HepG2 (cell line): Measurements from ENCODE around the gene RBM6. TPM values are rescaled to one million over a fixed set of nuclear protein-coding genes. Genes with fewer than 3 reads are reported as not detected.
"Not testable (repeated sequence)": the region's sequence is repeated elsewhere in the genome, so short reads cannot be mapped to it uniquely, and the experiment has no call there.

ENCODE experiments used
- ATAC-seq: fragments of 200-7000 bp; cut with Tn5 transposase; 3 replicates; pipeline ENCODE4 v1.9.1; 2020; ENCODE audit warnings: mild to moderate bottlenecking, moderate library complexity
- BruUV-seq: library from RNA; stranded (reverse); fragments of 400-500 nt; replicated peaks from 2 replicates; lab custom pipeline; 2021; lab: Mats Ljungman, UMichigan
- CTCF ChIA-PET: fragments of 300-600 bp; formaldehyde crosslinking; extraction: SDS; loops from one replicate; lab custom pipeline; 2021; ENCODE audit warnings: low total read pairs, inconsistent platforms, low intra/inter-chr PET ratio; lab: Yijun Ruan, JAX
- POLR2A ChIA-PET: fragments of 350-600 bp; sonication (Branson Sonifier 250); formaldehyde crosslinking; loops from one replicate; lab custom pipeline; 2020; ENCODE audit warnings: antibody characterized with exemption, inconsistent platforms; lab: Yijun Ruan, JAX
- DNase-seq: peaks from one replicate; pipeline ENCODE4 v3.0.0-alpha.2; 2015; ENCODE audit warnings: low spot score
- FAIRE-seq: peaks from 3 replicates; lab custom pipeline; 2011; peaks lifted over from hg19 to GRCh38; lab: Jason Lieb, UNC
- H2AFZ ChIP-seq: one replicate; pipeline ENCODE4 v1.6.1; 2011; ENCODE audit warnings: low read length, inconsistent platforms
- H3K27ac ChIP-seq: fragments of 300-600 bp; 3 replicates; pipeline ENCODE4 v1.8.0; 2011; ENCODE audit warnings: mixed run types, mild to moderate bottlenecking, mixed read lengths, low read length, inconsistent platforms; ENCODE audit not compliant: insufficient read depth; ENCODE audit errors: extremely low read length
- H3K27me3 ChIP-seq, 2 experiments: fragments of 200-600 bp in 1 of 2; 2 replicates in 1 of 2; 3 replicates in 1 of 2; pipeline versions ENCODE4 v1.6.0 to v1.8.0; 2011; ENCODE audit warnings: low read length in 2 of 2, mild to moderate bottlenecking in 2 of 2, moderate library complexity in 2 of 2, inconsistent platforms in 1 of 2; ENCODE audit not compliant: insufficient read depth in 2 of 2, control insufficient read depth in 1 of 2
- H3K36me3 ChIP-seq, 2 experiments: fragments of 200-600 bp in 1 of 2; replicated peaks in 1 of 2; 2 replicates in 1 of 2; 3 replicates in 1 of 2; pipeline versions ENCODE4 v1.5.1 to v1.8.0; 2011; ENCODE audit warnings: low read length in 2 of 2, inconsistent platforms in 1 of 2; ENCODE audit not compliant: insufficient read depth in 2 of 2, control insufficient read depth in 1 of 2
- H3K4me1 ChIP-seq: 2 replicates; pipeline ENCODE4 v1.5.1; 2012; ENCODE audit warnings: low read length, inconsistent platforms; ENCODE audit not compliant: insufficient read depth
- H3K4me2 ChIP-seq: 2 replicates; pipeline ENCODE4 v1.6.0; 2011; ENCODE audit warnings: low read depth, low read length, inconsistent platforms
- H3K4me3 ChIP-seq, 3 experiments: fragments of 200-600 bp in 1 of 3; sonication (generic), shearing (Covaris generic) in 1 of 3; replicated peaks in 1 of 3; 2 replicates each; pipeline ENCODE4 v1.5.1; 2011 to 2016; ENCODE audit warnings: low read length in 3 of 3, inconsistent platforms in 2 of 3, low read depth in 2 of 3, mild to moderate bottlenecking in 2 of 3, control low read depth in 1 of 3, mixed read lengths in 1 of 3; ENCODE audit not compliant: insufficient read depth in 1 of 3
- H3K79me2 ChIP-seq: one replicate; pipeline ENCODE4 v1.6.1; 2011; ENCODE audit warnings: low read length, inconsistent platforms; ENCODE audit not compliant: insufficient read depth
- H3K9ac ChIP-seq: 2 replicates; pipeline ENCODE4 v1.6.0; 2011; ENCODE audit warnings: mild to moderate bottlenecking, low read depth, low read length, inconsistent platforms; ENCODE audit not compliant: insufficient read depth
- H3K9me3 ChIP-seq: 2 replicates; pipeline ENCODE4 v1.5.1; 2012; ENCODE audit warnings: mild to moderate bottlenecking, low read length
- H4K20me1 ChIP-seq: 2 replicates; pipeline ENCODE4 v1.6.0; 2011; ENCODE audit warnings: inconsistent platforms, mild to moderate bottlenecking, low read length, moderate library complexity; ENCODE audit not compliant: insufficient read depth
- CEBPB ChIP-seq: IDR thresholded peaks from 2 replicates; pipeline ENCODE4 v1.6.1; 2011; ENCODE audit warnings: low read depth, low read length, improper control_type of control experiment, borderline replicate concordance
- CEBPG ChIP-seq: IDR thresholded peaks from 2 replicates; pipeline ENCODE4 v1.6.1; 2016
- SYNCRIP ChIP-seq: fragments of 200-400 bp; formaldehyde crosslinking; IDR thresholded peaks from 2 replicates; pipeline ENCODE4 v1.6.1; 2018; ENCODE audit warnings: mild to moderate bottlenecking, low read depth, low read length; ENCODE audit not compliant: insufficient read depth
- TBX3 ChIP-seq: fragments of 450-650 bp; IDR thresholded peaks from 2 replicates; pipeline ENCODE4 v1.6.1; 2017; ENCODE audit warnings: antibody characterized with exemption, mild to moderate bottlenecking, inconsistent platforms, borderline replicate concordance
- ZC3H13 ChIP-seq: sonication (generic); formaldehyde crosslinking; IDR thresholded peaks from 2 replicates; pipeline ENCODE4 v1.8.1; 2023; ENCODE audit warnings: mild to moderate bottlenecking, missing genetic modification reagents, moderate library complexity
- WGBS: methylation state at CpG from one replicate; pipeline ENCODE4 v1.1.6; 2017; ENCODE audit warnings: low lambda C conversion rate; 5-methylcytosine and 5-hydroxymethylcytosine counted together
- in situ Hi-C: cut with HindIII; loops from 2 replicates; pipeline ENCODE4 v1.10.0; 2017; ENCODE audit warnings: low pct_unique_long_range_greater_than_20kb; ENCODE audit not compliant: extremely low pct_ligation_motif_present
- intact Hi-C: fragments of 100-400 bp; cut with micrococcal nuclease; formaldehyde crosslinking; loops from one replicate; pipeline ENCODE4 v1.10.0; 2022; ENCODE audit not compliant: unreplicated experiment
- polyA plus RNA-seq, 8 experiments: library from polyadenylated mRNA; depleted of rRNA in 3 of 8; stranded (reverse) in 7 of 8; unstranded in 1 of 8; fragments of >200 nt; fragmentation: Illumina TruSeq in 4 of 8; extraction: Trizol in 4 of 8; gene quantifications; 2 replicates each; pipeline versions ENCODE4 v1.2.1 to v1.2.3, GENCODE V29; 2011 to 2016; ENCODE audit warnings: low read depth in 4 of 8, missing spikeins in 1 of 8, mixed read lengths in 1 of 8; ENCODE audit not compliant: insufficient read depth in 1 of 8
- total RNA-seq, 5 experiments: library from RNA; depleted of rRNA; stranded (reverse); fragments of >200 nt; fragmentation: Illumina TruSeq; extraction: Trizol; gene quantifications; 2 replicates each; pipeline ENCODE4 v1.2.3, GENCODE V29; 2016; ENCODE audit warnings: low read depth in 1 of 5
- TF ChIP-seq, protein P1 (sequence below): sonication (generic); formaldehyde crosslinking; IDR thresholded peaks from 2 replicates; pipeline ENCODE4 v1.4.0; 2020; ENCODE audit warnings: missing genetic modification reagents
- TF ChIP-seq, protein P2 (sequence below): sonication (generic); formaldehyde crosslinking; IDR thresholded peaks from 2 replicates; pipeline ENCODE4 v1.5.0; 2020; ENCODE audit warnings: missing genetic modification reagents
- TF ChIP-seq, protein P3 (sequence below): sonication (generic); formaldehyde crosslinking; IDR thresholded peaks from 2 replicates; pipeline ENCODE4 v1.5.1; 2020; ENCODE audit warnings: missing genetic modification reagents, mild to moderate bottlenecking, borderline replicate concordance

The RBM6 gene
- total and polyA plus RNA-seq, 2 of the 13 experiments (the other 11 are each of a cell fraction or from before 2014, with no cell fraction given): 72.7 to 86.1 TPM

DNA sequence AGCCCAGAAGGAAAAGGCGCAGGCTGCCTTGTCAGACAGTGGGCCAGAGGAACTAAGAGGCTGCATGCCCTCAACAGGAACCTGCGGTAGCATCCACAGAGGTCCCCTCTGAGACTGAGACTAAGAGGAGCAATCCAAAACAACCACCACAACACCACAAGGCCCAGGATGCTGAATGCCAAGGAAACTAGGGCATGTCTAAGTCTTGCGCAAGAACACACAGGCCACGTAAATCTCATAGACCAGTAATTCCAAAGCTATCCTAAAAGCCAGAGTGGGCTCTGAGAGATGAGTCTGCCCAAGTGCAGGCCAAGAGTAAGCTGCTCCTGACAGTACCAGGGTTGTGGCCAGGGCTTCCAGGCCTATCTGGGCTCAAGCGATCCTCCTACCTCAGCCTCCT lies 23.3 kb upstream of the RBM6 start:
- no peak overlapping the region for H3K4me2 ChIP-seq
- no peaks in the 10 kb centered on the region for H3K4me1 ChIP-seq
- no peaks in the 10 kb centered on the region for H3K27me3 ChIP-seq
- H3K9ac ChIP-seq: no peak overlapping the region
- DNase-seq (no peak), FAIRE-seq (no peak), ATAC-seq (no peak)
- in situ Hi-C loops: no loop called here
- no peaks in the 10 kb centered on the region for H3K79me2 ChIP-seq
- no peaks in the 10 kb centered on the region for H3K9me3 ChIP-seq
- no peak overlapping the region for H2AFZ ChIP-seq
- intact Hi-C loops: no loop called here
- 96% methylated on average over 4 of the region's 5 CpGs for WGBS
- no peak overlapping the region for H3K4me3 ChIP-seq
- no peaks in the 10 kb centered on the region; a peak in 1 of 5 replicates for H3K36me3 ChIP-seq
- TF ChIP-seq CEBPG (CRISPR knock-in tag) (peak; percentile 62), SYNCRIP (no peak), TBX3 (no peak), CEBPB (peak; percentile 94), ZC3H13 (CRISPR knock-in tag) (no peak)
- TF ChIP-seq, protein P1, sequence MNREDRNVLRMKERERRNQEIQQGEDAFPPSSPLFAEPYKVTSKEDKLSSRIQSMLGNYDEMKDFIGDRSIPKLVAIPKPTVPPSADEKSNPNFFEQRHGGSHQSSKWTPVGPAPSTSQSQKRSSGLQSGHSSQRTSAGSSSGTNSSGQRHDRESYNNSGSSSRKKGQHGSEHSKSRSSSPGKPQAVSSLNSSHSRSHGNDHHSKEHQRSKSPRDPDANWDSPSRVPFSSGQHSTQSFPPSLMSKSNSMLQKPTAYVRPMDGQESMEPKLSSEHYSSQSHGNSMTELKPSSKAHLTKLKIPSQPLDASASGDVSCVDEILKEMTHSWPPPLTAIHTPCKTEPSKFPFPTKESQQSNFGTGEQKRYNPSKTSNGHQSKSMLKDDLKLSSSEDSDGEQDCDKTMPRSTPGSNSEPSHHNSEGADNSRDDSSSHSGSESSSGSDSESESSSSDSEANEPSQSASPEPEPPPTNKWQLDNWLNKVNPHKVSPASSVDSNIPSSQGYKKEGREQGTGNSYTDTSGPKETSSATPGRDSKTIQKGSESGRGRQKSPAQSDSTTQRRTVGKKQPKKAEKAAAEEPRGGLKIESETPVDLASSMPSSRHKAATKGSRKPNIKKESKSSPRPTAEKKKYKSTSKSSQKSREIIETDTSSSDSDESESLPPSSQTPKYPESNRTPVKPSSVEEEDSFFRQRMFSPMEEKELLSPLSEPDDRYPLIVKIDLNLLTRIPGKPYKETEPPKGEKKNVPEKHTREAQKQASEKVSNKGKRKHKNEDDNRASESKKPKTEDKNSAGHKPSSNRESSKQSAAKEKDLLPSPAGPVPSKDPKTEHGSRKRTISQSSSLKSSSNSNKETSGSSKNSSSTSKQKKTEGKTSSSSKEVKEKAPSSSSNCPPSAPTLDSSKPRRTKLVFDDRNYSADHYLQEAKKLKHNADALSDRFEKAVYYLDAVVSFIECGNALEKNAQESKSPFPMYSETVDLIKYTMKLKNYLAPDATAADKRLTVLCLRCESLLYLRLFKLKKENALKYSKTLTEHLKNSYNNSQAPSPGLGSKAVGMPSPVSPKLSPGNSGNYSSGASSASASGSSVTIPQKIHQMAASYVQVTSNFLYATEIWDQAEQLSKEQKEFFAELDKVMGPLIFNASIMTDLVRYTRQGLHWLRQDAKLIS (CRISPR knock-in tag): no peak
- TF ChIP-seq, protein P2, sequence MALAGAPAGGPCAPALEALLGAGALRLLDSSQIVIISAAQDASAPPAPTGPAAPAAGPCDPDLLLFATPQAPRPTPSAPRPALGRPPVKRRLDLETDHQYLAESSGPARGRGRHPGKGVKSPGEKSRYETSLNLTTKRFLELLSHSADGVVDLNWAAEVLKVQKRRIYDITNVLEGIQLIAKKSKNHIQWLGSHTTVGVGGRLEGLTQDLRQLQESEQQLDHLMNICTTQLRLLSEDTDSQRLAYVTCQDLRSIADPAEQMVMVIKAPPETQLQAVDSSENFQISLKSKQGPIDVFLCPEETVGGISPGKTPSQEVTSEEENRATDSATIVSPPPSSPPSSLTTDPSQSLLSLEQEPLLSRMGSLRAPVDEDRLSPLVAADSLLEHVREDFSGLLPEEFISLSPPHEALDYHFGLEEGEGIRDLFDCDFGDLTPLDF (CRISPR knock-in tag): no peak
- TF ChIP-seq, protein P3, sequence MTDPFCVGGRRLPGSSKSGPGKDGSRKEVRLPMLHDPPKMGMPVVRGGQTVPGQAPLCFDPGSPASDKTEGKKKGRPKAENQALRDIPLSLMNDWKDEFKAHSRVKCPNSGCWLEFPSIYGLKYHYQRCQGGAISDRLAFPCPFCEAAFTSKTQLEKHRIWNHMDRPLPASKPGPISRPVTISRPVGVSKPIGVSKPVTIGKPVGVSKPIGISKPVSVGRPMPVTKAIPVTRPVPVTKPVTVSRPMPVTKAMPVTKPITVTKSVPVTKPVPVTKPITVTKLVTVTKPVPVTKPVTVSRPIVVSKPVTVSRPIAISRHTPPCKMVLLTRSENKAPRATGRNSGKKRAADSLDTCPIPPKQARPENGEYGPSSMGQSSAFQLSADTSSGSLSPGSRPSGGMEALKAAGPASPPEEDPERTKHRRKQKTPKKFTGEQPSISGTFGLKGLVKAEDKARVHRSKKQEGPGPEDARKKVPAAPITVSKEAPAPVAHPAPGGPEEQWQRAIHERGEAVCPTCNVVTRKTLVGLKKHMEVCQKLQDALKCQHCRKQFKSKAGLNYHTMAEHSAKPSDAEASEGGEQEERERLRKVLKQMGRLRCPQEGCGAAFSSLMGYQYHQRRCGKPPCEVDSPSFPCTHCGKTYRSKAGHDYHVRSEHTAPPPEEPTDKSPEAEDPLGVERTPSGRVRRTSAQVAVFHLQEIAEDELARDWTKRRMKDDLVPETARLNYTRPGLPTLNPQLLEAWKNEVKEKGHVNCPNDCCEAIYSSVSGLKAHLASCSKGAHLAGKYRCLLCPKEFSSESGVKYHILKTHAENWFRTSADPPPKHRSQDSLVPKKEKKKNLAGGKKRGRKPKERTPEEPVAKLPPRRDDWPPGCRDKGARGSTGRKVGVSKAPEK: no peak
- POLR2A ChIA-PET: interaction anchor here (1.7 kb wide), 1 partner anchor 13 kb away, joined by 4 read pairs; the partner anchor contains the start of gene MON1A
- H3K27ac ChIP-seq: no peak overlapping the region
- H4K20me1 ChIP-seq: no peaks in the 10 kb centered on the region
- CTCF ChIA-PET: no interaction called here
- BruUV-seq: no TSS peak

DNA sequence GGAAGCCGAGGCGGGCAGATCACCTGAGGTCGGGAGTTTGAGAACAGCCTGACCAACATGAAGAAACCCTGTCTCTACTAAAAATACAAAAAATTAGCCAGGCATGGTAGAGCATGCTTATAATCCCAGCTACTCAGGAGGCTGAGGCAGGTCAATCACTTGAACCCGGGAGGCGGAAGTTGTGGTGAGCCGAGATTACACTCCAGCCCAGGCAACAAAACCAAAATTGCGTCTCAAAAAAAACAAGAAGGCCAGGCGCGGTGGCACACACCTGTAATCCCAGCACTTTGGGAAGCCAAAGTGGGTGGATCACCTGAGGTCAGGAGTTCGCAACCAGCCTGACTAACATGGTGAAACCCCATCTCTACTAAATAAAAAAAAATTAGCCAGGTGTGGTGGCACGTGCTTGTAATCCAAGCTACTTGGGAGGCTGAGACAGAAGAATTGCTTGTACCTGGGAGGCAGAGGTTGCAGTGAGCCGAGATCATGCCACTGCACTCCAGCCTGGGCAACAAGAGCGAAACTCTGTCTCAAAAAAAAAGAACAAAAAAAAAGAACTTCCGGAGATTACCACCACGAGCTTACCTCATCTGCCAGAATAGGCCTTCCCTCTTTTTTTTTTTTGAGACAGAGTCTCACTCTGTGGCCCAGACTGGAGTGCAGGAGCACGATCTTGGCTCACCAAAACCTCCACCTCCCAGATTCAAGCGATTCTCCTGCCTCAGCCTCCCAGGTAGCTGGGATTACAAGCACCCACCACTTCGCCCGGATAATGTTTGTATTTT lies 22.0 kb upstream of the RBM6 start:
- in situ Hi-C loops, intact Hi-C loops, H3K36me3 ChIP-seq, H3K4me2 ChIP-seq, H3K27me3 ChIP-seq, CTCF ChIA-PET, H3K4me1 ChIP-seq, POLR2A ChIA-PET, H2AFZ ChIP-seq, H3K9me3 ChIP-seq, H3K4me3 ChIP-seq, ATAC-seq, BruUV-seq, DNase-seq, H3K9ac ChIP-seq, FAIRE-seq, H3K79me2 ChIP-seq, H3K27ac ChIP-seq, H4K20me1 ChIP-seq: not testable (repeated sequence)
- 96% methylated on average over 19 of the region's 19 CpGs for WGBS
